Measurements from ENCODE around the gene RIPOR3.
"Not testable (repeated sequence)": the region's sequence is repeated elsewhere in the genome, so short reads cannot be mapped to it uniquely, and the experiment has no call there.

Gene RIPOR3

DNA sequence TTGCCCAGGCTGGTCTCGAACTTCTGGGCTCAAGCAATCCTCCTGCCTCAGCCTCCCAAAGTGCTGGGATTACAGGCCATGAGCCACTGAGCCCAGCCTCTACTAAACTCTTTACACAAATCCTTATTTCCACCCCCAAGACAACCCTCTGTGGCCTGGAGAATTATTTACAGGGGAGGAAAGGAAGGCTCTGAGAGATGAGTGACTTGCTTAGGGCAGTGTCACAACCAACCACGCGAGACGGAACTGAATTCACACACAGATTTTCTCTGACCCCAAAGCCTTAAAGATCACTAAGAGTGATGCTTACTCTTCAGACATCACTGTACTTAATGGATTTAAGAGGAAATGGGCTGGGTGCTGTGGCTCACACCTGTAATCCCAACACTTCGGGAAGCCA, 86.2 kb downstream of the RIPOR3 start:
- DNase-seq (ENCODE audit: low spot score), result no peak
- in situ Hi-C loops (cut with MboI; ENCODE audit: low sequenced_read_pairs, unreplicated experiment), result no loop called here
- TF ChIP-seq, protein P1, sequence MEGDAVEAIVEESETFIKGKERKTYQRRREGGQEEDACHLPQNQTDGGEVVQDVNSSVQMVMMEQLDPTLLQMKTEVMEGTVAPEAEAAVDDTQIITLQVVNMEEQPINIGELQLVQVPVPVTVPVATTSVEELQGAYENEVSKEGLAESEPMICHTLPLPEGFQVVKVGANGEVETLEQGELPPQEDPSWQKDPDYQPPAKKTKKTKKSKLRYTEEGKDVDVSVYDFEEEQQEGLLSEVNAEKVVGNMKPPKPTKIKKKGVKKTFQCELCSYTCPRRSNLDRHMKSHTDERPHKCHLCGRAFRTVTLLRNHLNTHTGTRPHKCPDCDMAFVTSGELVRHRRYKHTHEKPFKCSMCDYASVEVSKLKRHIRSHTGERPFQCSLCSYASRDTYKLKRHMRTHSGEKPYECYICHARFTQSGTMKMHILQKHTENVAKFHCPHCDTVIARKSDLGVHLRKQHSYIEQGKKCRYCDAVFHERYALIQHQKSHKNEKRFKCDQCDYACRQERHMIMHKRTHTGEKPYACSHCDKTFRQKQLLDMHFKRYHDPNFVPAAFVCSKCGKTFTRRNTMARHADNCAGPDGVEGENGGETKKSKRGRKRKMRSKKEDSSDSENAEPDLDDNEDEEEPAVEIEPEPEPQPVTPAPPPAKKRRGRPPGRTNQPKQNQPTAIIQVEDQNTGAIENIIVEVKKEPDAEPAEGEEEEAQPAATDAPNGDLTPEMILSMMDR (IDR thresholded peaks at IDR 0.05; ENCODE audit: borderline replicate concordance, control extremely low read depth, extremely low read depth, insufficient read depth, missing control alignments), result no peak

DNA sequence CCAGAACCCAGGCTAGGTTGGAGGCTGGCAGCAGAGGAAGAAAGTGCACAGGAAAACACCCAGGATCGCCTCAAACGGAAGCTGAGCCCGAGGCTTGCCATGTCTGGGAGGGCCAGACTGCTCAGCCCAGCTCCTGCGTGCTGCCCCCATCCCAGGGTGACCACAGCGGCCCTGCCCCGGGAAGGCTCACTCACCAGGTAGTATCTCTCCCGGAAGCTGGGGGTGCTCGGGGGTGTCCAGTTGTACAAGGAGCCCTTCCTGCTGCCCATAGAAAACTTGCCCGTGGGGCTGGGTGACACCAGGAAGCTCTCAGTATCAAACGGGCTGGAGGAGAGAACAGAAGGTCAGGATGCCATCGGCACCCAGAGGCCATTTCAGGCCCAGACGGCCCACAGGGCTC, 86.9 kb downstream of the RIPOR3 start:
- DNase-seq (ENCODE audit: low spot score), result no peak
- TF ChIP-seq, protein P1 (IDR thresholded peaks at IDR 0.05; ENCODE audit: borderline replicate concordance, control extremely low read depth, extremely low read depth, insufficient read depth, missing control alignments), result no peak
- in situ Hi-C loops (cut with MboI; ENCODE audit: low sequenced_read_pairs, unreplicated experiment), result no loop called here

DNA sequence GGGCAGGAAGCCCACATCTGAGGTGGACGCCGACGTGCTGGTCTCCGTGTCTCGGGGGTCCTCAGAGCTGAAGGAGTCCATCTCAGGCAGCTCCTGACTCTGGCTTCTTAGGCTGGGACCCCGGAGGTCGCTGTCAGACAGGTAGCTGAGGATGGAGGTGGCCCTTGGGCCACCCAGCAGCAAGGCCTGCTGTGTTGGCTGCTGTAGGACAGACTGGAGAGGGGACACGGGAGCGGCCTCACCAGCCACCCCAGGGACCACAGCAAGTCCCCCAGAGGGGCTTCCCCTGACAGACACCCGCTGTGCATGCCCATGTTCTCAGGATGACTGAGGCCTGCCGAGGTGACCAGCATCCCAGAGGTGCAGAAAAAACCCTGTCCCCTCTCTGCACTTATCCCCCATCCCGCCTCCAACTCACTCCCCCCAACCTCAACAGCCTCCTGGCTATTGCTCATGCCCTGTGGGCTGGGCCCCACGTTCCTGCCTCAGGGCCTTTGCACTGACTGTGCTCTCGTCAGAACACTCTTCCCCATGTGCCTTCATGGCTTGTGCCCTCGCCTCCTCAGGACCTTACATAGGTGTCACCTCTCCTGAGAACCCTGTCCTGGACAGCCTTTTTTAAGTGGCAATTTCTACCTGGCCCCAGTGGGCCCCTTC, 88.8 kb downstream of the RIPOR3 start:
- in situ Hi-C loops (cut with MboI; ENCODE audit: low sequenced_read_pairs, unreplicated experiment), result no loop called here
- TF ChIP-seq, protein P1 (IDR thresholded peaks at IDR 0.05; ENCODE audit: borderline replicate concordance, control extremely low read depth, extremely low read depth, insufficient read depth, missing control alignments), result no peak
- DNase-seq (ENCODE audit: low spot score), result no peak

DNA sequence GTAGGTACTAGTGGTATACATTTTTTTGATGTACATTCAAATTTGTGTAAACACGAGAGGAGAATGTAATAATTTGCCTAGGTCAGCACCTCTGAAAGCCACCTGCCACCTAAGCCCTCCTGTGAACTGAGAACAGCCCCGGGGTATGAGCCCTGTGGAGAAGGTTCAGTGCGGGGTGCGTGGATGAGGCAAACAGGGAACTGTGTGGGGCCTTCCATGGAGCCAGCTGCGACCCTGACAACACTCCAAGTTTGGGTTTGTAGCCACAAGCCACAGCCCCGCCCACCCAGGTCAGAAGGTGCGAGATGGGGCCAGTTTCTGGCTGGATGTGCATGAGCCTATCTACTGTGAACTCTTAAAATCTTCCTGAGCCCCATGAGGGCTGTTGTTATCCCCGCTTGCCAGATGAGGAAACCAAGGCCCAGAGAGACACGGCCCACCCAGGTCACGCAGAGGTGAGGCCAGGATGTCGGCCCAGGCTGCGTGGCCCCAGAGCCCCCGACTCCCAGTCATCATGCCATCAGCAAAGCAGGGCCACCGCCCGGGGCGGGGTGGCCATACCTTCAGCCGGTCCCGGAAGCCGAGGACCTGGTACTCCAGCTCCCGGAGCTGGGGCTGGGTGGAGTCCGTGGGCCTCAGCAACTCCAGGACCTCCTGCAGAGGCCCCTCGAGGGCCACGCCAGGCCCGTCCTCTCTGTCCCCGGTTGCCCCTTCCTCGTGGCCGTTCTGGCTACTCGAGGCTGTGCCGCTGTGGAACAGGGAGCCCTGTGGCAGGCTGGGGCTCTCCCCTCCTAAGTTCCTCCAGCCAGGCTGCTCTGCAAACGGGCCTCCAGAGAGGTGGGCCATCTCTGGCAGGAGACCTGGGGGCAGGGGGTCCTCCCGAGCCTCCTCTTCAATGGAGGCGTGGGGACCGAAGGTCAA, 89.6 kb downstream of the RIPOR3 start:
- in situ Hi-C loops (cut with MboI; ENCODE audit: low sequenced_read_pairs, unreplicated experiment), result no loop called here
- DNase-seq (ENCODE audit: low spot score), result no peak
- TF ChIP-seq, protein P1 (IDR thresholded peaks at IDR 0.05; ENCODE audit: borderline replicate concordance, control extremely low read depth, extremely low read depth, insufficient read depth, missing control alignments), result no peak

DNA sequence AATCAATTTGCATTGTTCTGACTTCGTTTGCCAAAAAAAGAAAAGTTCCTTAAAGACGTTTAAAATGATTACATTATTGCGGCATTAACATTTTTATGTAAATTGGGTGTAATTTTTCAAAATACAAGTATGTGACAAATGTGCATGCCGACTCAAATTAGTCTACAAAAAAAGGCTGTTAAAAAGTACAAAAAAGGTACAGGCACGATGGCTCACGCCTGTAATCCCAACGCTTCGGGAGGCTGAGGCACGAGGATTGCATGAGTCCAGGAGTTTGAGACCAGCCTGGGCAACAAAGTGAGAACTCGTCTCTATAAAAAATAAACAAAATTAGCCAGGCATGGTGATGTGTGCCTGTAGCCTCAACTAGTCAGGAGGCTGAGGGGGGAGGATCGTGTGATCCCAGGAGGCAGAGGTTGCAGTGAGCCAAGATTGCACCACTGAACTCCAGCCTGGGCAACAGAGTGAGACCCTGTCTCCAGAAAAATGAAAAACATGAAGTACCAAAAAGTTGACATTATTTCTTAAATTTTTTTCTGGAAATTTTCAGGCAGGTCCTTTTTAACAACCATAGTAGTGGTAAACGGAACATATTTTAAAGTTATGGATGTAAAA, 91.0 kb downstream of the RIPOR3 start:
- in situ Hi-C loops (cut with MboI; ENCODE audit: low sequenced_read_pairs, unreplicated experiment), result no loop called here
- no peak for DNase-seq (ENCODE audit: low spot score)
- TF ChIP-seq, protein P1 (IDR thresholded peaks at IDR 0.05; ENCODE audit: borderline replicate concordance, control extremely low read depth, extremely low read depth, insufficient read depth, missing control alignments), result no peak

DNA sequence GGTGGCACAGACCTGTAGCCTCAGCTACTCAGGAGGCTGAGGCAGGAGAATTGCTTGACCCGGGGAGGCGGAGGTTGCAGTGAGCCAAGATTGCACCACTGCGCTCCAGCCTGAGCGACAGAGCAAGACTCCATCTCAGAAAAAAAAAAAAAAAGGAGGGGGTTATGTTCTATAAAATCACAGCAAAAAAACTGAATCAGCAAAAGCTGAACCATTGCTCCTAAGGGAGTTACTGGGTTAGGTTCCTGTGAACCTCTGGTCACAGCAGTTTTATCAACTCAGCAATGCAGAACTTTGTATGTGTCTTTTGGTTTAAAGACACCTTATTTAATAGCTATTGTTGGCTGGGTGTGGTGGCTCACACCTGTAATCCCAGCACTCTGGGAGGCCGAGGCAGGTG, 92.6 kb downstream of the RIPOR3 start:
- DNase-seq (ENCODE audit: low spot score); in situ Hi-C loops (cut with MboI; ENCODE audit: low sequenced_read_pairs, unreplicated experiment): not testable (repeated sequence)

DNA sequence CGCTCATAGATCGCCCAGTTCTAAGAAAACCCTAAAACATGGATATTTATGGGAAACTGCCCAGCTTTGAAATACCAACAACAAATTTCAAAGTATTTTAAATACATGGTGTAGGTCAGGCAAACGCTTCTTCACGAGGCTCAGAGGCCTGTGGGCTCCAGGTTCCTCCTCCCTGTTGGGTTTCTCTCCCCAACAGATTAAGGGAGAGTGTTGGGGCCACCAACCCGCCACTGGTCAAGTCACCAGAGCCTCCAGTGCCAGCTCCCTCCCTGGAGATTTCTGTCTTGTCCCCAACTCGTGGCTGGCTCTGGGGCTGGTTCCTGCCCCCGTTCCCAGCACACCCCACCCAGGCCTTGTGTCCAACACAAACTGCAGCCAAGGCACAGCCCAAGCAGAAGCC, 93.3 kb downstream of the RIPOR3 start:
- no peak for DNase-seq (ENCODE audit: low spot score)
- in situ Hi-C loops (cut with MboI; ENCODE audit: low sequenced_read_pairs, unreplicated experiment), result no loop called here
- TF ChIP-seq, protein P1 (IDR thresholded peaks at IDR 0.05; ENCODE audit: borderline replicate concordance, control extremely low read depth, extremely low read depth, insufficient read depth, missing control alignments), result no peak
